AG09309 (cell line): Measurements from ENCODE around the gene SMR3B.

ENCODE experiments used
- DNase-seq: peaks from one replicate; pipeline ENCODE4 v3.0.0-alpha.2; 2010; ENCODE audit warnings: low read depth
- H3K4me3 ChIP-seq: 2 replicates; pipeline ENCODE4 v1.5.1; 2011; ENCODE audit warnings: mild to moderate bottlenecking, low read depth, low read length, moderate library complexity; ENCODE audit not compliant: control insufficient read depth
- TF ChIP-seq, protein P1 (sequence below): IDR thresholded peaks from 2 replicates; pipeline ENCODE4 v1.5.1; 2011; ENCODE audit warnings: mild to moderate bottlenecking, low read depth, low read length, inconsistent platforms; ENCODE audit not compliant: insufficient read depth, control insufficient read depth; ENCODE audit errors: missing control alignments

The SMR3B gene

DNA sequence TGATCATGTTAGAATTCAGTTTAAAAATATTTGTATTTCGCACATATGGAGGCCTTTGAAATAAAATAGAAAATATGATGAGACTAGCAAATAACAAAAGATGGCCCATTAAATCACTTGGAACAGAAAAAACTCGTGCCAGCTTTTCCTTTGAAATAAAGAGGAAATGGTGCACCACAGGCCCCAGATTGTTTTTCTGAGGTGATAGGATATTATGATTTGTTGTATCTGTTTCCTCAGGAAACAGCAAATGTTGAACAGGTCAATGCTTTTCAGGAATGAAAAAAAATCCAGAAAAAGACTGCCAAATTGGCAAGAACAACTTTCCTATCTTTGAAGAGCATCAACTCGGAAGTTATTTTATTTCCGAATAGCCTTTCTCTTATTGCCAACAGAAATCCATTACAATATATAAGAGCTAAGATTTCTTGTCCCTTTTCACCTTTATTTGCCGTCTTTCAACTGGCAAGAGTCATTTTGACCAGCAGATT lies at the start of gene SMR3B:
SMR3B (plus strand) TSS at position 441 of the 491 bp plus-strand sequence. CDS start 1,380 bp downstream, outside the sequence.
- TF ChIP-seq, protein P1, sequence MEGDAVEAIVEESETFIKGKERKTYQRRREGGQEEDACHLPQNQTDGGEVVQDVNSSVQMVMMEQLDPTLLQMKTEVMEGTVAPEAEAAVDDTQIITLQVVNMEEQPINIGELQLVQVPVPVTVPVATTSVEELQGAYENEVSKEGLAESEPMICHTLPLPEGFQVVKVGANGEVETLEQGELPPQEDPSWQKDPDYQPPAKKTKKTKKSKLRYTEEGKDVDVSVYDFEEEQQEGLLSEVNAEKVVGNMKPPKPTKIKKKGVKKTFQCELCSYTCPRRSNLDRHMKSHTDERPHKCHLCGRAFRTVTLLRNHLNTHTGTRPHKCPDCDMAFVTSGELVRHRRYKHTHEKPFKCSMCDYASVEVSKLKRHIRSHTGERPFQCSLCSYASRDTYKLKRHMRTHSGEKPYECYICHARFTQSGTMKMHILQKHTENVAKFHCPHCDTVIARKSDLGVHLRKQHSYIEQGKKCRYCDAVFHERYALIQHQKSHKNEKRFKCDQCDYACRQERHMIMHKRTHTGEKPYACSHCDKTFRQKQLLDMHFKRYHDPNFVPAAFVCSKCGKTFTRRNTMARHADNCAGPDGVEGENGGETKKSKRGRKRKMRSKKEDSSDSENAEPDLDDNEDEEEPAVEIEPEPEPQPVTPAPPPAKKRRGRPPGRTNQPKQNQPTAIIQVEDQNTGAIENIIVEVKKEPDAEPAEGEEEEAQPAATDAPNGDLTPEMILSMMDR, result no peak
- H3K4me3 ChIP-seq, result no peak within 1 kb of the TSS
- no peak for DNase-seq

DNA sequence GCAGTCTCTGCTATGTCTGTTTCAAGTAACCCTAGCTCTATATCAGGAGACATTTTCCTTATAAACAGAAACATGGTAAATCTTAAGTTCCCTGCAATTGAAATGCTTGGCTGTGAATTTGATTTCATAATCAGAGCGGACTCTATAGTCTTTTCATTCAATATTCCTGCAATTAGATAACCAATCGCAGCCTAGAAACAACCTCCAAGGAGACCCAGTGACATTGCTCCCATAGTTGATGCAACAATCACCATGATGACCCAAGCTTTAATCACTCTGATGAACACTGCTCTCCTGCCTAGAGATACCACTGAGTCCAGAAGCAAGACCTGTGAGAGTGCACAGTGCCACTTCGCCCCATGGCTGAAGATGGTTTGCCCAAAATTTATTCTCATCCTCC lies 48.2 kb upstream of the SMR3B start, which contains the start of gene CABS1:
CABS1 (plus strand) TSS at position 301 of the 400 bp plus-strand sequence; CDS start at position 360, 59 bp downstream.
- no peak for DNase-seq
- H3K4me3 ChIP-seq, result no peak within 1 kb of the TSS
- TF ChIP-seq, protein P1, result no peak

DNA sequence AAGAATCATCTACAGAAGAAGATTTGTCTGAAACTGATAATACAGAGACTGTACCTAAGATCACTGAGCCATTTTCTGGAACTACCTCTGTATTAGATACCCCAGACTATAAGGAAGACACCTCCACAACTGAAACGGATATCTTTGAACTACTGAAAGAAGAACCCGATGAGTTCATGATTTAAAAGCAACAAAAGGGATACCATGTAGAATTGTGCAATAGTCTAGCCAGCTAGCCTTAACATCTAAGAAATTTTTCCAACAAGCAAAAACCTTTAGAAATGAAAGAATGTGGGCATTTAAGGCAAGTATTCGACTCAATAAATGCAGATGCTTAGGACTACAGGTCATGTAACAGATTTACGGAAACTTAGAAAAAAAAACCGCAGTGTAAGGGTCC lies 46.9 kb upstream of the SMR3B start:
- DNase-seq, result no peak
- no peak overlapping the region for H3K4me3 ChIP-seq
- TF ChIP-seq, protein P1, result no peak

DNA sequence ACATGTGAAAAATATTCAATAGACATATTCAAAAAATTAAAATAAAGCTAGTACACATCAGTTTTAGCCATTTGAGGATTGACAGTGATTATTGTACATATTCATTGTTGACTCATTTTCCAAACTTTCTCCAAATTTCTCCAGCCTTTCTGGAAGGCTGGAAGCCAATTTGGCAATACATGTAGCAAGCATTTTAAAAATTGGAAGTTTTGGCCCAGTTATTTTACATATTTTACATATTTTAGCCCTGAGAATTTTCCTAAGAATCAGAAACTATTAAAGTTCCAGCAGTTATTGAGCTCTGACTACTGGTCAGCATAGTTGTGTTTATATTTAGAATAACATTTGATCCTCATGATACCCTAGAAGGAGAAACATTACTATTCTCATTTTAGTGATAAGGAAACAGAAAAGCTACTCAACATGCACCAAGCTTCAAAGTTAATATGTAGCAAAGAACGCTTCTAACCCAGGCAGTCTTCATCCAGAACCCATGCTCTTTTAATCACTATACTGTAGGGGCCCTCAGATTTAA lies 45.0 kb upstream of the SMR3B start:
- DNase-seq, result no peak

DNA sequence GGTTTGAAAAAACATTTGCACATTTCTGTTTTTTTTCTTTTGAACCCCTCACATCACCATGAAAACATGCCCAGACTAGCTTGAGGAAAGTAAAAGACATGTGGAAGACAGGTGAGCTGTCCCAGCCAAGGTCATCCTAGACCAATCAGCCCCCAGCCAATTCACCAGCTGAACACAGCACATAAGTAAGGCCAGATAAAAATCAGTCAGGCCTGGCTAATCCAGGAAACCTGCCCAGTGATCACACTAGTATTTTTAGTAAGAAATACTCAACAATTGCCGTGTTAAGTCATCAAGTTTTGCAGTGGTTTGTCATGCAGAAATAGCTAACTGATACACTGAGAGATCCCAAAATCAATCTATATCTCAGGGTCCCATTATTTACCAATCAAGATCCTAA lies 26.7 kb upstream of the SMR3B start:
- TF ChIP-seq, protein P1, result no peak

More for the DNA sequence above, 45.0 kb upstream of the SMR3B start:
- H3K4me3 ChIP-seq, result no peak overlapping the region
- TF ChIP-seq, protein P1, result no peak

DNA sequence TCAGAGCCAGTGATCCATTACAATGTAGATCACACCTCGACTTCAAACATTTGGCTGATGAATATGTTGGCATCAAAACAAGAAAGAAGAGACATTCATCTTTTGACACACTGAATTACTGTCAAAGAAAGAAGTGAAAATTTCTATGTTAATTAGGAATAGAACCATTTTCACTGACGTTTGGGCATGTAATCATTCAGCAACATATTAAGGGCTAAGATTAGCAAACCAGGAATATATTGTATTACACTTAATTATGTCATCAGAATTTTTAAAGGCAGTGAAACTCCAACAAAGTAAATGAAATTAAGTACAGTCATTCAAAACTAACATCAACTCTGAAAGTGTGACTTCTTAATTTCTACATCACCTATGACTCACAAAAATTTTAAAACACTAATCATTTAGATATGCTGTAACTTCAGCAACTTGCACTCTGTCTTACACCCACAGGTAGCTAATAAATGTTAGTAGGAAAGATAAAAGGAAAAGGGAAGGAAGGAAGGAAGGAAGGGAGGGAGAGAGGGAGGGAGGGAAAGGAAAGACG lies 23.7 kb upstream of the SMR3B start:
- no peak for DNase-seq
- TF ChIP-seq, protein P1, result no peak
- no peak overlapping the region for H3K4me3 ChIP-seq

More for the DNA sequence above, 26.7 kb upstream of the SMR3B start:
- DNase-seq, result no peak
- H3K4me3 ChIP-seq, result no peak overlapping the region

DNA sequence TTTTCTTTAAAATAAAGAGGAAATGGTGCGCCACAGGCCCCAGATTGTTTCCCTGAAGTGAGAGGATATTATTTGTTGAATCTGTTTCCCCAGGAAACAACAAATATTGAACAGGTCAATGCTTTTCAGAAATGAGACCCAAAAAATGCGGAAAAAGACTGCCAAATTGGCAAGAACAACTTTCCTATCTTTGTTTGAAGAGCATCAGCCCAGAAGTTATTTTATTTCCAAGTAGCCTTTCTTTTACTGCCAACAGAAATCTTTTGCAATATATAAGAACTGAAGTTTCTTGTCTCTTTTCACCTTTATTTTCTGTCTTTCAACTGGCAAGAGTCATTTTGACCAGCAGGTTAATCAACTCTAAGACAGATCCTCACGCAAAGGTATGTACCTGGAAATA lies 22.5 kb upstream of the SMR3B start, which contains the start of gene SMR3A:
SMR3A (plus strand) TSS at position 301 of the 400 bp plus-strand sequence. CDS start 1,356 bp downstream, outside the sequence.
- TF ChIP-seq, protein P1, result no peak
- no peak for DNase-seq
- H3K4me3 ChIP-seq, result no peak within 1 kb of the TSS
